G401 (cell line): Measurements from ENCODE around the gene PTPRT. TPM values are rescaled to one million over a fixed set of nuclear protein-coding genes. Genes with fewer than 3 reads are reported as not detected.

ENCODE experiments used
- DNase-seq: peaks from one replicate; pipeline ENCODE4 v3.0.0-alpha.2; 2015; ENCODE audit warnings: low spot score
- in situ Hi-C: cut with HindIII; loops from 2 replicates; pipeline ENCODE4 v1.10.0; 2016; ENCODE audit warnings: low sequenced_read_pairs, mixed read lengths
- total RNA-seq: library from RNA; depleted of rRNA; stranded (reverse); fragments of >200 nt; shearing (Covaris generic); gene quantifications from 2 replicates; pipeline ENCODE4 v1.2.3, GENCODE V29; 2014

The PTPRT gene
- total RNA-seq, 1 experiment from 2014 or later = under 0.01 TPM

- in situ Hi-C loops = no loop called here
These were observed 782.9 kb downstream of the PTPRT start for GRCh38 chr20:42406826-42407225.

GRCh38 chr20:42402455-42402854, 787.3 kb downstream of the PTPRT start:
- in situ Hi-C loops = no loop called here
- DNase-seq = no peak

More at GRCh38 chr20:42406826-42407225, 782.9 kb downstream of the PTPRT start:
- DNase-seq = no peak

- DNase-seq = no peak
- in situ Hi-C loops = no loop called here
These were observed 788.1 kb downstream of the PTPRT start for GRCh38 chr20:42401613-42402012.

- in situ Hi-C loops = no loop called here
- no peak for DNase-seq
These were observed 789.9 kb downstream of the PTPRT start for GRCh38 chr20:42399802-42400201.

GRCh38 chr20:42392442-42392841, 797.3 kb downstream of the PTPRT start:
- DNase-seq = no peak
- in situ Hi-C loops = no loop called here

- no peak for DNase-seq
- in situ Hi-C loops = no loop called here
These were observed 797.9 kb downstream of the PTPRT start for GRCh38 chr20:42391807-42392206.

- in situ Hi-C loops = no loop called here
- no peak for DNase-seq
These were observed 809.4 kb downstream of the PTPRT start for GRCh38 chr20:42380287-42380686.

- DNase-seq = no peak
These were observed 810.3 kb downstream of the PTPRT start for GRCh38 chr20:42379385-42379784.

GRCh38 chr20:42378826-42379225, 810.9 kb downstream of the PTPRT start:
- in situ Hi-C loops = no loop called here
- DNase-seq = no peak

More at GRCh38 chr20:42379385-42379784, 810.3 kb downstream of the PTPRT start:
- in situ Hi-C loops = no loop called here

GRCh38 chr20:42376131-42376530, 813.6 kb downstream of the PTPRT start:
- DNase-seq = no peak
- in situ Hi-C loops = no loop called here

- in situ Hi-C loops = no loop called here
- no peak for DNase-seq
These were observed 816.7 kb downstream of the PTPRT start for GRCh38 chr20:42373049-42373448.

GRCh38 chr20:42370075-42370474, 819.6 kb downstream of the PTPRT start:
- DNase-seq = no peak
- in situ Hi-C loops = no loop called here

GRCh38 chr20:42368910-42369309, 820.8 kb downstream of the PTPRT start:
- in situ Hi-C loops = no loop called here
- no peak for DNase-seq

GRCh38 chr20:42366626-42367025, 823.1 kb downstream of the PTPRT start:
- in situ Hi-C loops = no loop called here
- no peak for DNase-seq

- in situ Hi-C loops = no loop called here
- no peak for DNase-seq
These were observed 825.3 kb downstream of the PTPRT start for GRCh38 chr20:42364446-42364845.

- in situ Hi-C loops = no loop called here
- DNase-seq = no peak
These were observed 828.2 kb downstream of the PTPRT start for GRCh38 chr20:42361402-42361970.

- in situ Hi-C loops = no loop called here
- DNase-seq = no peak
These were observed 829.1 kb downstream of the PTPRT start for GRCh38 chr20:42360621-42361020.

GRCh38 chr20:42359617-42360016, 830.1 kb downstream of the PTPRT start:
- DNase-seq = no peak
- in situ Hi-C loops = no loop called here

GRCh38 chr20:42352096-42352495, 837.6 kb downstream of the PTPRT start:
- no peak for DNase-seq
- in situ Hi-C loops = no loop called here

GRCh38 chr20:42350521-42350920, 839.2 kb downstream of the PTPRT start:
- DNase-seq = no peak
- in situ Hi-C loops = no loop called here
